Dermis microvascular lymphatic vessel endothelial cell (primary cell): Measurements from ENCODE around the gene BICRAL. TPM values are rescaled to one million over a fixed set of nuclear protein-coding genes. Genes with fewer than 3 reads are reported as not detected.
"Not testable (repeated sequence)": the region's sequence is repeated elsewhere in the genome, so short reads cannot be mapped to it uniquely, and the experiment has no call there.

Experiments
- DNase-seq, 2 donors: peaks; one replicate each; pipeline versions ENCODE4 v3.0.0 to v3.0.0-alpha.2; 2010; ENCODE audit warnings: low read depth in 2 of 2
- total RNA-seq: library from RNA; depleted of rRNA; stranded (reverse); fragments of >200 nt; gene quantifications from 2 replicates; pipeline ENCODE4 v1.2.1, GENCODE V29; 2014

Gene BICRAL
- total RNA-seq, 1 donor from 2014 or later: 3.0 TPM

GRCh38 chr6:42762426-42762859 lies 19.4 kb upstream of the BICRAL start:
- no peak for DNase-seq

GRCh38 chr6:42762950-42763349 lies 18.9 kb upstream of the BICRAL start:
- no peak for DNase-seq

GRCh38 chr6:42764911-42765648 lies 16.8 kb upstream of the BICRAL start:
- DNase-seq: peak in 1 of 2 donors; percentile 17

- peak in 1 of 2 donors; percentile 48 for DNase-seq
Measured at GRCh38 chr6:42766163-42766670, 15.6 kb upstream of the BICRAL start.

GRCh38 chr6:42769051-42769450 lies 12.8 kb upstream of the BICRAL start:
- DNase-seq: no peak

- DNase-seq: no peak
Measured at GRCh38 chr6:42769836-42770235, 12.0 kb upstream of the BICRAL start.

- no peak for DNase-seq
Measured at GRCh38 chr6:42771741-42772100, 10.1 kb upstream of the BICRAL start.

- no peak for DNase-seq
Measured at GRCh38 chr6:42774201-42774600, 7.7 kb upstream of the BICRAL start.

GRCh38 chr6:42774821-42775487 lies 6.9 kb upstream of the BICRAL start:
- DNase-seq: not testable (repeated sequence)

GRCh38 chr6:42777126-42777822 lies 4.6 kb upstream of the BICRAL start:
- DNase-seq: no peak

- no peak for DNase-seq
Measured at GRCh38 chr6:42778122-42778521, 3.7 kb upstream of the BICRAL start.

- no peak for DNase-seq
Measured at GRCh38 chr6:42779521-42779920, 2.3 kb upstream of the BICRAL start.

- DNase-seq: peak in 1 of 2 donors; percentile 35
Measured at GRCh38 chr6:42781546-42781795, 381 bp upstream of the BICRAL start.

- peak; percentile 66 to 94 for DNase-seq
Measured at GRCh38 chr6:42782689-42783176, 881 bp downstream of the BICRAL start.

GRCh38 chr6:42783177-42783875 lies 1.5 kb downstream of the BICRAL start:
- DNase-seq: peak in 1 of 2 donors; percentile 67

- peak in 1 of 2 donors; percentile 25 for DNase-seq
Measured at GRCh38 chr6:42783876-42784642, 2.2 kb downstream of the BICRAL start.

GRCh38 chr6:42784717-42785498 lies 3.1 kb downstream of the BICRAL start:
- no peak for DNase-seq

GRCh38 chr6:42786525-42786985 lies 4.7 kb downstream of the BICRAL start:
- DNase-seq: no peak

- DNase-seq: no peak
Measured at GRCh38 chr6:42787063-42787472, 5.2 kb downstream of the BICRAL start.

- DNase-seq: no peak
Measured at GRCh38 chr6:42788671-42789070, 6.8 kb downstream of the BICRAL start.
